ENCODE data around the gene MOBP.

DNA sequence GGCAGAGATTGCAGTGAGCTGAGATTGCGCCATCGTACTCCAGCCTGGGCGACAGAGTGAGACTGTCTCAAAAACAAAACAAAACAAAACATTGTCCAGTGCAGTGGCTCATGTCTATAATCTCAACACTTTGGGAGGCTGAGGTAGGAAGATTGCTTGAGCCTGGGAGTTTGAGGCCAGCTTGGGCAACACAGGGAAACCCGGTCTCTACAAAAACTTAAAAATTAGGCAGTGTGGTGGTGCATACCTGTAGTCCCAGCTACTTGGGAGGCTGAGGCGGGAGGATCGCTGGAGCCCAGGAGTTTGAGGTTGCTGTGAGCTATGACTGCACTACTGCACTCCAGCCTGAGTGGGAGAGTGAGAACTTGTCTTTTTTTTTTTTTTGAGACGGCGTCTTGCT is 27.2 kb upstream of the MOBP start:
- TF ChIP-seq ZNF837 (tag by site-specific recombination; IDR thresholded peaks at IDR 0.05) (no peak), YY1 (tag by site-specific recombination; IDR thresholded peaks at IDR 0.05) (no peak)
- TF ChIP-seq, protein P1, sequence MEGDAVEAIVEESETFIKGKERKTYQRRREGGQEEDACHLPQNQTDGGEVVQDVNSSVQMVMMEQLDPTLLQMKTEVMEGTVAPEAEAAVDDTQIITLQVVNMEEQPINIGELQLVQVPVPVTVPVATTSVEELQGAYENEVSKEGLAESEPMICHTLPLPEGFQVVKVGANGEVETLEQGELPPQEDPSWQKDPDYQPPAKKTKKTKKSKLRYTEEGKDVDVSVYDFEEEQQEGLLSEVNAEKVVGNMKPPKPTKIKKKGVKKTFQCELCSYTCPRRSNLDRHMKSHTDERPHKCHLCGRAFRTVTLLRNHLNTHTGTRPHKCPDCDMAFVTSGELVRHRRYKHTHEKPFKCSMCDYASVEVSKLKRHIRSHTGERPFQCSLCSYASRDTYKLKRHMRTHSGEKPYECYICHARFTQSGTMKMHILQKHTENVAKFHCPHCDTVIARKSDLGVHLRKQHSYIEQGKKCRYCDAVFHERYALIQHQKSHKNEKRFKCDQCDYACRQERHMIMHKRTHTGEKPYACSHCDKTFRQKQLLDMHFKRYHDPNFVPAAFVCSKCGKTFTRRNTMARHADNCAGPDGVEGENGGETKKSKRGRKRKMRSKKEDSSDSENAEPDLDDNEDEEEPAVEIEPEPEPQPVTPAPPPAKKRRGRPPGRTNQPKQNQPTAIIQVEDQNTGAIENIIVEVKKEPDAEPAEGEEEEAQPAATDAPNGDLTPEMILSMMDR (tag by site-specific recombination; IDR thresholded peaks at IDR 0.05): no peak
- TF ChIP-seq, protein P2, sequence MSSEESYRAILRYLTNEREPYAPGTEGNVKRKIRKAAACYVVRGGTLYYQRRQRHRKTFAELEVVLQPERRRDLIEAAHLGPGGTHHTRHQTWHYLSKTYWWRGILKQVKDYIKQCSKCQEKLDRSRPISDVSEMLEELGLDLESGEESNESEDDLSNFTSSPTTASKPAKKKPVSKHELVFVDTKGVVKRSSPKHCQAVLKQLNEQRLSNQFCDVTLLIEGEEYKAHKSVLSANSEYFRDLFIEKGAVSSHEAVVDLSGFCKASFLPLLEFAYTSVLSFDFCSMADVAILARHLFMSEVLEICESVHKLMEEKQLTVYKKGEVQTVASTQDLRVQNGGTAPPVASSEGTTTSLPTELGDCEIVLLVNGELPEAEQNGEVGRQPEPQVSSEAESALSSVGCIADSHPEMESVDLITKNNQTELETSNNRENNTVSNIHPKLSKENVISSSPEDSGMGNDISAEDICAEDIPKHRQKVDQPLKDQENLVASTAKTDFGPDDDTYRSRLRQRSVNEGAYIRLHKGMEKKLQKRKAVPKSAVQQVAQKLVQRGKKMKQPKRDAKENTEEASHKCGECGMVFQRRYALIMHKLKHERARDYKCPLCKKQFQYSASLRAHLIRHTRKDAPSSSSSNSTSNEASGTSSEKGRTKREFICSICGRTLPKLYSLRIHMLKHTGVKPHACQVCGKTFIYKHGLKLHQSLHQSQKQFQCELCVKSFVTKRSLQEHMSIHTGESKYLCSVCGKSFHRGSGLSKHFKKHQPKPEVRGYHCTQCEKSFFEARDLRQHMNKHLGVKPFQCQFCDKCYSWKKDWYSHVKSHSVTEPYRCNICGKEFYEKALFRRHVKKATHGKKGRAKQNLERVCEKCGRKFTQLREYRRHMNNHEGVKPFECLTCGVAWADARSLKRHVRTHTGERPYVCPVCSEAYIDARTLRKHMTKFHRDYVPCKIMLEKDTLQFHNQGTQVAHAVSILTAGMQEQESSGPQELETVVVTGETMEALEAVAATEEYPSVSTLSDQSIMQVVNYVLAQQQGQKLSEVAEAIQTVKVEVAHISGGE (tag by site-specific recombination; conservative IDR thresholded peaks at IDR 0.05; ENCODE audit: low read depth): no peak

Measured in HEK293 (cell line).